ENCODE results near the gene CD248.

- TF ChIP-seq CTCF (conservative IDR thresholded peaks at IDR 0.05; ENCODE audit: low read depth in 2 of 2), result no peak
- TF ChIP-seq EZH2phosphoT487 (IDR thresholded peaks at IDR 0.05; ENCODE audit: unreplicated experiment), result no peak
- no peak for TF ChIP-seq POLR2AphosphoS5 (IDR thresholded peaks at IDR 0.05; ENCODE audit: low read depth)
- TF ChIP-seq, protein P1, sequence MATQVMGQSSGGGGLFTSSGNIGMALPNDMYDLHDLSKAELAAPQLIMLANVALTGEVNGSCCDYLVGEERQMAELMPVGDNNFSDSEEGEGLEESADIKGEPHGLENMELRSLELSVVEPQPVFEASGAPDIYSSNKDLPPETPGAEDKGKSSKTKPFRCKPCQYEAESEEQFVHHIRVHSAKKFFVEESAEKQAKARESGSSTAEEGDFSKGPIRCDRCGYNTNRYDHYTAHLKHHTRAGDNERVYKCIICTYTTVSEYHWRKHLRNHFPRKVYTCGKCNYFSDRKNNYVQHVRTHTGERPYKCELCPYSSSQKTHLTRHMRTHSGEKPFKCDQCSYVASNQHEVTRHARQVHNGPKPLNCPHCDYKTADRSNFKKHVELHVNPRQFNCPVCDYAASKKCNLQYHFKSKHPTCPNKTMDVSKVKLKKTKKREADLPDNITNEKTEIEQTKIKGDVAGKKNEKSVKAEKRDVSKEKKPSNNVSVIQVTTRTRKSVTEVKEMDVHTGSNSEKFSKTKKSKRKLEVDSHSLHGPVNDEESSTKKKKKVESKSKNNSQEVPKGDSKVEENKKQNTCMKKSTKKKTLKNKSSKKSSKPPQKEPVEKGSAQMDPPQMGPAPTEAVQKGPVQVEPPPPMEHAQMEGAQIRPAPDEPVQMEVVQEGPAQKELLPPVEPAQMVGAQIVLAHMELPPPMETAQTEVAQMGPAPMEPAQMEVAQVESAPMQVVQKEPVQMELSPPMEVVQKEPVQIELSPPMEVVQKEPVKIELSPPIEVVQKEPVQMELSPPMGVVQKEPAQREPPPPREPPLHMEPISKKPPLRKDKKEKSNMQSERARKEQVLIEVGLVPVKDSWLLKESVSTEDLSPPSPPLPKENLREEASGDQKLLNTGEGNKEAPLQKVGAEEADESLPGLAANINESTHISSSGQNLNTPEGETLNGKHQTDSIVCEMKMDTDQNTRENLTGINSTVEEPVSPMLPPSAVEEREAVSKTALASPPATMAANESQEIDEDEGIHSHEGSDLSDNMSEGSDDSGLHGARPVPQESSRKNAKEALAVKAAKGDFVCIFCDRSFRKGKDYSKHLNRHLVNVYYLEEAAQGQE (IDR thresholded peaks at IDR 0.05; ENCODE audit: unreplicated experiment), result peak; percentile 88
- no peak for TF ChIP-seq STAT1 (IDR thresholded peaks at IDR 0.05; ENCODE audit: unreplicated experiment)
- no peak for TF ChIP-seq EZH2 (IDR thresholded peaks at IDR 0.05; ENCODE audit: low read depth, unreplicated experiment)
- TF ChIP-seq ETS1 (IDR thresholded peaks at IDR 0.05), result no peak
- peak; percentile 7; the same call in 1 of the 2 replicates for TF ChIP-seq CREB1 (CRISPR knock-in tag; IDR thresholded peaks at IDR 0.05; ENCODE audit: low read depth)
- no peak for TF ChIP-seq ZNF331 (CRISPR knock-in tag; IDR thresholded peaks at IDR 0.05; ENCODE audit: low read depth)
- no peak for TF ChIP-seq NANOG (IDR thresholded peaks at IDR 0.05; ENCODE audit: borderline replicate concordance)
- TF ChIP-seq ZNF462 (CRISPR knock-in tag; IDR thresholded peaks at IDR 0.05), result no peak
Observed at GRCh38 chr11:66289548-66290329, 27.1 kb downstream of the CD248 start.
